ENCODE results near the gene RXRG. TPM values are rescaled to one million over a fixed set of nuclear protein-coding genes. Genes with fewer than 3 reads are reported as not detected.
"Not testable (repeated sequence)": the region's sequence is repeated elsewhere in the genome, so short reads cannot be mapped to it uniquely, and the experiment has no call there.

RXRG gene
- total and polyA plus RNA-seq, 8 donors = 0.32 to 10.4 (median 1.3) TPM

DNA sequence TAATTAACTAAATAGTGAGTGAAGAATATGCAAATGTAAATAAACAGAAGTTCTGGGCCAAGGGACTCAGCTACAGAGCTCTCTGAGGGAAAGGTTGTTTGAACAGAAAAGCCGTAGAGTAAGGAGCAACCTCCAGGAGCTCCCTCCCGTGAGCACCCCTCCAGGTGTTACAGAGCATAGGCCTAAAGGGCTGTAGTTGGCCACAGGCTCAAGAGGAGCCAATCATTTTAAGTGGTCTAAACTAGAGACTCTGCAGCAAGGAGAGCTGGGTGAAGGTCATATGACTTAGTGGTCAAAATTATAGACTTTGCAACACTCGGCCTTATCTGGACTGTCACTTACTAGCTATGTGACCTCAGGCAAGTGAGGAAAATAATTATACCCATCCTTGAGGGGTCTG, 19.1 kb upstream of the RXRG start:
- Histone ChIP-seq H3K4me1 (no peaks in the 10 kb centered on the region), H3K4me3 (no peak overlapping the region), H3K9me3 (no peaks in the 10 kb centered on the region), H3K27me3 (no peaks in the 10 kb centered on the region), H3K36me3 (no peaks in the 10 kb centered on the region), H3K27ac (no peak overlapping the region)
- FAIRE-seq (no peak), ATAC-seq (no peak), DNase-seq (no peak)
- intact Hi-C loops (cut with DNase I) = no loop called here
- TF ChIP-seq, protein P1, sequence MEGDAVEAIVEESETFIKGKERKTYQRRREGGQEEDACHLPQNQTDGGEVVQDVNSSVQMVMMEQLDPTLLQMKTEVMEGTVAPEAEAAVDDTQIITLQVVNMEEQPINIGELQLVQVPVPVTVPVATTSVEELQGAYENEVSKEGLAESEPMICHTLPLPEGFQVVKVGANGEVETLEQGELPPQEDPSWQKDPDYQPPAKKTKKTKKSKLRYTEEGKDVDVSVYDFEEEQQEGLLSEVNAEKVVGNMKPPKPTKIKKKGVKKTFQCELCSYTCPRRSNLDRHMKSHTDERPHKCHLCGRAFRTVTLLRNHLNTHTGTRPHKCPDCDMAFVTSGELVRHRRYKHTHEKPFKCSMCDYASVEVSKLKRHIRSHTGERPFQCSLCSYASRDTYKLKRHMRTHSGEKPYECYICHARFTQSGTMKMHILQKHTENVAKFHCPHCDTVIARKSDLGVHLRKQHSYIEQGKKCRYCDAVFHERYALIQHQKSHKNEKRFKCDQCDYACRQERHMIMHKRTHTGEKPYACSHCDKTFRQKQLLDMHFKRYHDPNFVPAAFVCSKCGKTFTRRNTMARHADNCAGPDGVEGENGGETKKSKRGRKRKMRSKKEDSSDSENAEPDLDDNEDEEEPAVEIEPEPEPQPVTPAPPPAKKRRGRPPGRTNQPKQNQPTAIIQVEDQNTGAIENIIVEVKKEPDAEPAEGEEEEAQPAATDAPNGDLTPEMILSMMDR (IDR thresholded peaks at IDR 0.05) = no peak
- WGBS, 2 donors = 63 to 71% methylated on average over 3 of the region's 3 CpGs

DNA sequence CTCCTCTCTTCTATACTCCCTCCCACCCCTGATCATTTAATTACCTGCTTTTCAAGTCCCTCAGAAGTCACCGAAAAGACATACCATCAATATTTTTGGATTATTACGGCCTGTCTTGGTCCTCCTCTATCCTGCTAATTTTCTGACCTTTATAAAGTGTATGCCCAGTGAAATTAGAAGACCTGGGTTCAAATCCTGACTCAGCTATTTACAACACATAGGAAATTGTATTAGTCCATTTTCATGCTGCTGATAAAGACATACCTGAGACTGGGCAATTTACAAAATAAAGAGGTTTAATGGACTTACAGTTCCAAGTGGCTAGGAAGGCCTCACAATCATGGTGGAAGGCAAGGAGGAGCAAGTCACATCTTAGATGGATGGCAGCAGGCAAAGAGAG, 14.8 kb upstream of the RXRG start:
- H3K36me3 ChIP-seq; H3K27me3 ChIP-seq; DNase-seq; intact Hi-C loops (cut with DNase I); H3K4me1 ChIP-seq; ATAC-seq; H3K9me3 ChIP-seq; H3K27ac ChIP-seq; FAIRE-seq; H3K4me3 ChIP-seq: not testable (repeated sequence)
- 83 to 94% methylated on average over 2 of the region's 2 CpGs for WGBS, 2 donors

DNA sequence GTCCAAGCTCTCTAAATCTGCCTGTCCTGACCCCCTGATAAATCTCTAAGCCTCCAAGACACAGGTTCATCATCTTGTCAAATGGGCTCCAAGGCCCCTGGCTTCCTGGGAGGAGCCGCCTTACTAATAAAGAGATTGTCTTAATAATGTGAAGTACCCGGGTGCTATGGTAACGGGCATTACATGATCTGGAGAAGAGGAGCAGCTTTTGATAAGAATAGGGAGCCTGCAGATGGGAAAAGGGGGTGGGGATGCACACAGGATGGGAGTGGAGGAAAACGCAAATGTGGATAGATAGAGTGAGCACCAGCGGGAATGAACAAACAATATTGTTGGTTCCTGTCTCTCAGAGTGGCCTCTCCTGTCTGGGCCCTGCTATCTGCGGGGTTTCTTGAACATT, 11.9 kb upstream of the RXRG start:
- WGBS, 2 donors = 55 to 60% methylated on average over 6 of the region's 6 CpGs
- no peak for ATAC-seq
- no peak for FAIRE-seq

DNA sequence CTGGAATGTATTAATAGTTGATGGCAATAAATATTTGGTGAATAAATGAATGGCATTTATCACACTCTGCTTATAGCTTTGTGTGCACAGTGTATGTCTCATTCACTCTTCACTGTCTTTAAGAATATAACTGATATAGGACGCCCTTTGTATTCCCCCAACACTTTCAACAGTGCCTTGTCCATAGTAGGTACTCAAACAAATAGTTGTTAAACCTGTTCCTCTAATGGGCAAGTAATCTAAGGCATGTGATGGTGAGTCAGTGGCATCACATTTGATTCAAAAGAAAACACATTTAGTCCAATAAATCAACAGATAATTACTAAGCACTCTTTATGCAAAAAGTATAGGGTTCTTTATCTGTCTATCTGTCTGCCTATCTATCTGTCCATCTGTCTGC, 11.2 kb upstream of the RXRG start:
- 51 to 74% methylated on average over 1 of the region's 1 CpG for WGBS, 2 donors
- Histone ChIP-seq H3K9me3 (no peaks in the 10 kb centered on the region), H3K4me3 (no peak overlapping the region), H3K27ac (no peak overlapping the region), H3K27me3 (no peaks in the 10 kb centered on the region), H3K36me3 (no peaks in the 10 kb centered on the region), H3K4me1 (no peaks in the 10 kb centered on the region)
- intact Hi-C loops (cut with DNase I) = no loop called here
- TF ChIP-seq, protein P1 (IDR thresholded peaks at IDR 0.05) = no peak
- DNase-seq = no peak
- no peak for ATAC-seq
- FAIRE-seq = no peak

More for the DNA sequence above, 11.9 kb upstream of the RXRG start:
- Histone ChIP-seq H3K4me3 (no peak overlapping the region), H3K36me3 (no peaks in the 10 kb centered on the region), H3K27ac (no peak overlapping the region), H3K4me1 (no peaks in the 10 kb centered on the region), H3K9me3 (no peaks in the 10 kb centered on the region), H3K27me3 (no peaks in the 10 kb centered on the region)
- DNase-seq = no peak
- TF ChIP-seq, protein P1 (IDR thresholded peaks at IDR 0.05) = no peak
- intact Hi-C loops (cut with DNase I) = no loop called here

- FAIRE-seq (no peak), DNase-seq (no peak), ATAC-seq (no peak)
- H3K36me3 ChIP-seq = no peaks in the 10 kb centered on the region
- no peak overlapping the region for H3K4me3 ChIP-seq
- intact Hi-C loops (cut with DNase I) = no loop called here
- H3K4me1 ChIP-seq = no peaks in the 10 kb centered on the region
- H3K9me3 ChIP-seq = no peaks in the 10 kb centered on the region
- no peak overlapping the region for H3K27ac ChIP-seq
- H3K27me3 ChIP-seq = no peaks in the 10 kb centered on the region
- TF ChIP-seq, protein P1 (IDR thresholded peaks at IDR 0.05) = no peak
- 61 to 65% methylated on average over 3 of the region's 3 CpGs for WGBS, 2 donors
Measured at GRCh38 chr1:165455111-165455510, 10.2 kb upstream of the RXRG start.

Measured in pancreas (tissue), 10 donors.